B cell (primary cell): ENCODE measurements around the gene KLHL3.

Experiments
- CTCF ChIP-seq: fragments of 200-600 bp; IDR thresholded peaks from one replicate; pipeline ENCODE4 v1.8.0; 2022; ENCODE audit warnings: antibody characterized with exemption, mild to moderate bottlenecking
- EZH2 ChIP-seq: IDR thresholded peaks from 2 replicates; pipeline ENCODE4 v1.6.1; 2012; ENCODE audit warnings: borderline replicate concordance, low read depth, mild to moderate bottlenecking, moderate library complexity, low read length; ENCODE audit not compliant: insufficient read depth, poor library complexity, severe bottlenecking

DNA sequence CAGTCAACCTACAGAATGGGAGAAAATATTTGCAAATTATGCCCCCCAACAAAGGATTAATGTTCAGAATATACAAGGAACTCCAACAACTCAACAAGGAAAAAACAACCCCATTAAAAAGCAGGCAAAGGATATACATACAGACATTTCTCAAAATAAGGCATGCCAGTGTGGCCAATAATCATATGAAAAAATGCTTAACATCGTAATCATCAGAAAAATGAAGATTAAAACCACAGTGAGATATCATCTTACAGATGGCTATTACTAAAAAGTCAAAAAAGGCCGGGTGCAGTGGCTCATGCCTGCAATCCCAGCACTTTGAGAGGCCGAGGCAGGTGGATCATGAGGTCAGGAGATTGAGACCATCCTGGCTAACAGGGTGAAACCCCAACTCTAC, 103.2 kb downstream of the KLHL3 start:
- TF ChIP-seq CTCF (no peak), EZH2 (no peak)
